ENCODE measurements around the gene CELF5. TPM values are rescaled to one million over a fixed set of nuclear protein-coding genes. Genes with fewer than 3 reads are reported as not detected.
"Not testable (repeated sequence)": the region's sequence is repeated elsewhere in the genome, so short reads cannot be mapped to it uniquely, and the experiment has no call there.

CELF5 gene
- polyA plus RNA-seq, 4 donors: 0.53 to 0.70 (median 0.54) TPM; not detected in 1

GRCh38 chr19:3340340-3340739, 115.9 kb downstream of the CELF5 start:
- peaks cover 0 to 2% (median 0%) of the 10 kb centered on the region in 3 donors for H3K27me3 ChIP-seq (ENCODE audit: control insufficient read depth in 3 of 3, insufficient read depth in 3 of 3, low read length in 3 of 3)
- peaks cover 3 to 8% (median 7%) of the 10 kb centered on the region in 3 donors for H3K4me1 ChIP-seq (ENCODE audit: control insufficient read depth in 3 of 3, insufficient read depth in 2 of 3, low read depth in 1 of 3, low read length in 2 of 3)
- no peaks in the 10 kb centered on the region for H3K9me3 ChIP-seq (ENCODE audit: control insufficient read depth in 2 of 2, insufficient read depth in 1 of 2, low read depth in 1 of 2, low read length in 1 of 2)
- no peak overlapping the region for H3K27ac ChIP-seq (ENCODE audit: low read depth in 1 of 3, low read length in 2 of 3)
- no peaks in the 10 kb centered on the region for H3K36me3 ChIP-seq (ENCODE audit: control insufficient read depth in 3 of 3, insufficient read depth in 2 of 3, low read depth in 1 of 3, low read length in 3 of 3)
- DNase-seq (no peak), FAIRE-seq (no peak)
- WGBS, 3 donors: 77 to 85% (median 81%) methylated on average over 11 of the region's 11 CpGs
- H3K4me3 ChIP-seq (ENCODE audit: low read depth in 1 of 3, low read length in 3 of 3): no peak overlapping the region

GRCh38 chr19:3342246-3342645, 117.8 kb downstream of the CELF5 start:
- Histone ChIP-seq H3K4me1 (ENCODE audit: control insufficient read depth in 3 of 3, insufficient read depth in 2 of 3, low read depth in 1 of 3, low read length in 2 of 3) (peaks cover under 1 to 4% (median 3%) of the 10 kb centered on the region in 3 donors), H3K9me3 (ENCODE audit: control insufficient read depth in 2 of 2, insufficient read depth in 1 of 2, low read depth in 1 of 2, low read length in 1 of 2) (no peaks in the 10 kb centered on the region), H3K27ac (ENCODE audit: low read depth in 1 of 3, low read length in 2 of 3) (no peak overlapping the region), H3K4me3 (ENCODE audit: low read depth in 1 of 3, low read length in 3 of 3) (no peak overlapping the region), H3K27me3 (ENCODE audit: control insufficient read depth in 3 of 3, insufficient read depth in 3 of 3, low read length in 3 of 3) (peaks cover 0 to 2% (median 0%) of the 10 kb centered on the region in 3 donors), H3K36me3 (ENCODE audit: control insufficient read depth in 3 of 3, insufficient read depth in 2 of 3, low read depth in 1 of 3, low read length in 3 of 3) (no peaks in the 10 kb centered on the region)
- no peak for FAIRE-seq
- no peak for DNase-seq
- WGBS, 3 donors: 82 to 88% (median 86%) methylated on average over 9 of the region's 9 CpGs

GRCh38 chr19:3342962-3343361, 118.5 kb downstream of the CELF5 start:
- not testable (repeated sequence) for H3K27me3 ChIP-seq (ENCODE audit: control insufficient read depth in 3 of 3, insufficient read depth in 3 of 3, low read length in 3 of 3); FAIRE-seq; H3K4me3 ChIP-seq (ENCODE audit: low read depth in 1 of 3, low read length in 3 of 3); H3K4me1 ChIP-seq (ENCODE audit: control insufficient read depth in 3 of 3, insufficient read depth in 2 of 3, low read depth in 1 of 3, low read length in 2 of 3); H3K36me3 ChIP-seq (ENCODE audit: control insufficient read depth in 3 of 3, insufficient read depth in 2 of 3, low read depth in 1 of 3, low read length in 3 of 3); H3K9me3 ChIP-seq (ENCODE audit: control insufficient read depth in 2 of 2, insufficient read depth in 1 of 2, low read depth in 1 of 2, low read length in 1 of 2); DNase-seq
- peak overlapping the region in 1 of 3 donors; percentile 64 for H3K27ac ChIP-seq (ENCODE audit: low read depth in 1 of 3, low read length in 2 of 3)
- 70 to 86% (median 79%) methylated on average over 9 of the region's 9 CpGs for WGBS, 3 donors

- Histone ChIP-seq H3K27me3 (ENCODE audit: control insufficient read depth in 3 of 3, insufficient read depth in 3 of 3, low read length in 3 of 3) (peaks cover 0 to 4% (median 0%) of the 10 kb centered on the region in 3 donors), H3K36me3 (ENCODE audit: control insufficient read depth in 3 of 3, insufficient read depth in 2 of 3, low read depth in 1 of 3, low read length in 3 of 3) (no peaks in the 10 kb centered on the region), H3K4me1 (ENCODE audit: control insufficient read depth in 3 of 3, insufficient read depth in 2 of 3, low read depth in 1 of 3, low read length in 2 of 3) (peaks cover 0 to under 1% (median 0%) of the 10 kb centered on the region in 3 donors), H3K27ac (ENCODE audit: low read depth in 1 of 3, low read length in 2 of 3) (peak overlapping the region in 1 of 3 donors; percentile 61), H3K4me3 (ENCODE audit: low read depth in 1 of 3, low read length in 3 of 3) (no peak overlapping the region), H3K9me3 (ENCODE audit: control insufficient read depth in 2 of 2, insufficient read depth in 1 of 2, low read depth in 1 of 2, low read length in 1 of 2) (no peaks in the 10 kb centered on the region)
- FAIRE-seq: no peak
- peak in 1 of 2 donors; percentile 56 for DNase-seq
- 23 to 44% (median 28%) methylated on average over 26 of the region's 26 CpGs for WGBS, 3 donors
Observed at GRCh38 chr19:3343619-3344502, 119.4 kb downstream of the CELF5 start.

GRCh38 chr19:3344608-3345598, 120.4 kb downstream of the CELF5 start:
- DNase-seq: no peak
- H3K27ac ChIP-seq (ENCODE audit: low read depth in 1 of 3, low read length in 2 of 3): peak overlapping the region in 1 of 3 donors; percentile 8

GRCh38 chr19:3345850-3346460, 121.5 kb downstream of the CELF5 start:
- DNase-seq (no peak), FAIRE-seq (no peak)
- H3K9me3 ChIP-seq (ENCODE audit: control insufficient read depth in 2 of 2, insufficient read depth in 1 of 2, low read depth in 1 of 2, low read length in 1 of 2): no peaks in the 10 kb centered on the region
- no peak overlapping the region for H3K4me3 ChIP-seq (ENCODE audit: low read depth in 1 of 3, low read length in 3 of 3)
- H3K36me3 ChIP-seq (ENCODE audit: control insufficient read depth in 3 of 3, insufficient read depth in 2 of 3, low read depth in 1 of 3, low read length in 3 of 3): no peaks in the 10 kb centered on the region
- 53 to 65% (median 63%) methylated on average over 15 of the region's 15 CpGs for WGBS, 3 donors
- peaks cover 0 to 2% (median 0%) of the 10 kb centered on the region in 3 donors for H3K27me3 ChIP-seq (ENCODE audit: control insufficient read depth in 3 of 3, insufficient read depth in 3 of 3, low read length in 3 of 3)
- no peaks in the 10 kb centered on the region for H3K4me1 ChIP-seq (ENCODE audit: control insufficient read depth in 3 of 3, insufficient read depth in 2 of 3, low read depth in 1 of 3, low read length in 2 of 3)
- H3K27ac ChIP-seq (ENCODE audit: low read depth in 1 of 3, low read length in 2 of 3): peak overlapping the region in 1 of 3 donors; percentile 84

More at GRCh38 chr19:3344608-3345598, 120.4 kb downstream of the CELF5 start:
- Histone ChIP-seq H3K27me3 (ENCODE audit: control insufficient read depth in 3 of 3, insufficient read depth in 3 of 3, low read length in 3 of 3) (peaks cover 0 to 4% (median 0%) of the 10 kb centered on the region in 3 donors), H3K4me3 (ENCODE audit: low read depth in 1 of 3, low read length in 3 of 3) (no peak overlapping the region), H3K4me1 (ENCODE audit: control insufficient read depth in 3 of 3, insufficient read depth in 2 of 3, low read depth in 1 of 3, low read length in 2 of 3) (no peaks in the 10 kb centered on the region), H3K36me3 (ENCODE audit: control insufficient read depth in 3 of 3, insufficient read depth in 2 of 3, low read depth in 1 of 3, low read length in 3 of 3) (no peaks in the 10 kb centered on the region), H3K9me3 (ENCODE audit: control insufficient read depth in 2 of 2, insufficient read depth in 1 of 2, low read depth in 1 of 2, low read length in 1 of 2) (no peaks in the 10 kb centered on the region)
- whole genome bisulfite sequencing, 3 donors: 79 to 89% (median 86%) methylated on average over 22 to 25 of the region's 25 CpGs
- no peak for FAIRE-seq
